Gastroesophageal sphincter (tissue), 3 donors: ENCODE results near the gene MAML3.

Source experiments
- CTCF ChIP-seq, 4 experiments: fragments of 200-600 bp in 2 of 4; fragments of 450-650 bp in 2 of 4; sonication (generic) in 1 of 4; IDR thresholded peaks; one replicate each; pipeline ENCODE4 v1.5.1; 2017 to 2019; ENCODE audit warnings: antibody characterized with exemption in 4 of 4, mild to moderate bottlenecking in 2 of 4, moderate library complexity in 2 of 4
- EP300 ChIP-seq: sonication (generic); formaldehyde crosslinking; IDR thresholded peaks from one replicate; pipeline ENCODE4 v1.6.1; 2017; ENCODE audit warnings: antibody characterized with exemption, mild to moderate bottlenecking
- POLR2A ChIP-seq, 2 donors: fragments of 450-650 bp; IDR thresholded peaks; one replicate each; pipeline ENCODE4 v1.6.1; 2017; ENCODE audit warnings: antibody characterized with exemption in 2 of 2, mild to moderate bottlenecking in 2 of 2, moderate library complexity in 1 of 2
- POLR2AphosphoS5 ChIP-seq: sonication (generic); formaldehyde crosslinking; IDR thresholded peaks from one replicate; pipeline ENCODE4 v1.6.1; 2017; ENCODE audit warnings: antibody characterized with exemption

- no peak for TF ChIP-seq CTCF (IDR thresholded peaks at IDR 0.05)
- TF ChIP-seq POLR2A (IDR thresholded peaks at IDR 0.05): no peak
- TF ChIP-seq EP300: no peak
- no peak for TF ChIP-seq POLR2AphosphoS5
Measured at GRCh38 chr4:139971111-139971510, 182.9 kb downstream of the MAML3 start.
